B cell (primary cell): ENCODE results near the gene NUCKS1. TPM values are rescaled to one million over a fixed set of nuclear protein-coding genes. Genes with fewer than 3 reads are reported as not detected.

Source experiments
- ATAC-seq: fragments of 200-7000 bp; cut with Tn5 transposase; one replicate; pipeline ENCODE4 v1.10.0; 2021; ENCODE audit warnings: low read depth, mild to moderate bottlenecking, moderate number of reproducible peaks, moderate library complexity
- CTCF ChIA-PET: fragments of 350-600 bp; sonication (Branson Sonifier 250); formaldehyde crosslinking; loops from one replicate; lab custom pipeline; 2021; ENCODE audit warnings: antibody characterized with exemption, inconsistent platforms; lab: Charles Lee
- POLR2A ChIA-PET: fragments of 350-600 bp; sonication (Branson Sonifier 250); formaldehyde crosslinking; loops from one replicate; lab custom pipeline; 2021; ENCODE audit warnings: antibody characterized with exemption; lab: Charles Lee
- DNase-seq: peaks from one replicate; pipeline ENCODE4 v3.0.0; 2013
- H2AFZ ChIP-seq: 2 replicates; pipeline ENCODE4 v1.6.1; 2012; ENCODE audit warnings: mild to moderate bottlenecking, low read depth, low read length; ENCODE audit not compliant: insufficient read depth, poor library complexity, severe bottlenecking
- H3K27ac ChIP-seq, 2 donors: 1 replicate in 1 of 2; 2 replicates in 1 of 2; pipeline ENCODE4 v1.5.1; 2012 to 2013; ENCODE audit warnings: low read length in 2 of 2, mild to moderate bottlenecking in 2 of 2, moderate library complexity in 1 of 2
- H3K27me3 ChIP-seq, 4 experiments: fragments of 200-600 bp in 1 of 4; sonication (generic) in 1 of 4; replicated peaks in 1 of 4; 1 replicate in 2 of 4; 2 replicates in 2 of 4; pipeline versions ENCODE4 v1.6.1 to v1.7.0; 2013 to 2016; ENCODE audit warnings: low read length in 3 of 4, mild to moderate bottlenecking in 2 of 4, mixed read lengths in 1 of 4, moderate library complexity in 1 of 4; ENCODE audit not compliant: insufficient read depth in 4 of 4, control insufficient read depth in 3 of 4; ENCODE audit errors: control extremely low read depth in 1 of 4
- H3K36me3 ChIP-seq, 2 experiments: replicated peaks in 1 of 2; 1 replicate in 1 of 2; 2 replicates in 1 of 2; pipeline versions ENCODE4 v1.6.1 to v1.7.1; 2013; ENCODE audit warnings: low read length in 1 of 2; ENCODE audit not compliant: insufficient read depth in 2 of 2, control insufficient read depth in 1 of 2; ENCODE audit errors: control extremely low read depth in 1 of 2, extremely low read depth in 1 of 2
- H3K4me1 ChIP-seq, 2 donors: fragments of 200-600 bp in 1 of 2; sonication (generic) in 1 of 2; 1 replicate in 1 of 2; 2 replicates in 1 of 2; pipeline versions ENCODE4 v1.5.1 to v1.6.1; 2013 to 2017; ENCODE audit warnings: low read length in 2 of 2; ENCODE audit not compliant: control insufficient read depth in 2 of 2, insufficient read depth in 2 of 2
- H3K4me2 ChIP-seq: replicated peaks from 2 replicates; pipeline ENCODE3; 2012; ENCODE audit warnings: mild to moderate bottlenecking, low read depth, low read length; ENCODE audit not compliant: poor library complexity, severe bottlenecking
- H3K4me3 ChIP-seq, 5 experiments: fragments of 200-600 bp in 1 of 5; sonication (generic) in 1 of 5; 1 replicate in 3 of 5; 2 replicates in 2 of 5; pipeline versions ENCODE4 v1.5.1 to v1.7.0; 2011 to 2016; ENCODE audit warnings: low read length in 4 of 5, mild to moderate bottlenecking in 4 of 5, low read depth in 2 of 5, control low read depth in 1 of 5, moderate library complexity in 1 of 5; ENCODE audit not compliant: insufficient read depth in 1 of 5; ENCODE audit errors: control extremely low read depth in 1 of 5, extremely low read depth in 1 of 5
- H3K79me2 ChIP-seq: fragments of 200-600 bp; sonication (generic); one replicate; pipeline ENCODE4 v1.6.0; 2016; ENCODE audit warnings: low read length; ENCODE audit not compliant: control insufficient read depth, insufficient read depth
- H3K9ac ChIP-seq: fragments of 200-600 bp; sonication (generic); 2 replicates; pipeline ENCODE4 v1.6.1; 2017; ENCODE audit warnings: mild to moderate bottlenecking, low read length, moderate library complexity
- H3K9me3 ChIP-seq, 3 donors: one replicate each; pipeline versions ENCODE4 v1.6.1 to v1.7.1; 2013; ENCODE audit warnings: low read length in 2 of 3; ENCODE audit not compliant: control insufficient read depth in 2 of 3, insufficient read depth in 1 of 3; ENCODE audit errors: control extremely low read depth in 1 of 3
- H4K20me1 ChIP-seq: 2 replicates; pipeline ENCODE4 v1.6.0; 2012; ENCODE audit warnings: mild to moderate bottlenecking, low read length; ENCODE audit not compliant: insufficient read depth, control insufficient read depth, poor library complexity, severe bottlenecking
- H3K27ac Mint-ChIP-seq: one replicate; pipeline ENCODE4 v1.8.0; 2021; ENCODE audit warnings: mixed read lengths
- H3K27me3 Mint-ChIP-seq: one replicate; pipeline ENCODE4 v1.8.0; 2021; ENCODE audit warnings: mixed read lengths
- H3K4me1 Mint-ChIP-seq: one replicate; pipeline ENCODE4 v1.8.0; 2021; ENCODE audit warnings: mixed read lengths
- H3K4me3 Mint-ChIP-seq: one replicate; pipeline ENCODE4 v1.8.0; 2021; ENCODE audit warnings: mixed read lengths
- H3K9me3 Mint-ChIP-seq: one replicate; pipeline ENCODE4 v1.8.0; 2022; ENCODE audit warnings: mixed read lengths; ENCODE audit not compliant: insufficient read depth
- CTCF ChIP-seq: fragments of 200-600 bp; IDR thresholded peaks from one replicate; pipeline ENCODE4 v1.8.0; 2022; ENCODE audit warnings: antibody characterized with exemption, mild to moderate bottlenecking
- EZH2 ChIP-seq: IDR thresholded peaks from 2 replicates; pipeline ENCODE4 v1.6.1; 2012; ENCODE audit warnings: borderline replicate concordance, low read depth, mild to moderate bottlenecking, moderate library complexity, low read length; ENCODE audit not compliant: insufficient read depth, poor library complexity, severe bottlenecking
- WGBS: methylation state at CpG from one replicate; pipeline ENCODE4 v1.1.5; 2013; ENCODE audit warnings: missing lambda C conversion rate; ENCODE audit not compliant: insufficient coverage; 5-methylcytosine and 5-hydroxymethylcytosine counted together
- intact Hi-C: fragments of 100-400 bp; cut with micrococcal nuclease; formaldehyde crosslinking; loops from one replicate; pipeline ENCODE4 v1.10.0; 2022
- polyA plus RNA-seq: library from polyadenylated mRNA; depleted of rRNA; stranded (reverse); fragments of >200 nt; gene quantifications from 2 replicates; pipeline ENCODE4 v1.2.3, GENCODE V29; 2012
- total RNA-seq, 2 donors: library from RNA; stranded (reverse); fragments of 120-200 nt in 1 of 2; gene quantifications; 1 replicate in 1 of 2; 2 replicates in 1 of 2; pipeline versions ENCODE4 v1.2.3 to v1.2.4, GENCODE V29; 2013 to 2022

Gene NUCKS1
- total and polyA plus RNA-seq, 2 donors (not counting 1 experiment from before 2014, with no cell fraction given), result 6.5 to 90.1 TPM

- H3K27me3 Mint-ChIP-seq, result no peaks in the 10 kb centered on the region
- no peak overlapping the region for H2AFZ ChIP-seq
- ATAC-seq (no peak), DNase-seq (peak; percentile 76)
- peak overlapping the region in 1 of 5 experiments; percentile 33 for H3K4me3 ChIP-seq
- no peaks in the 10 kb centered on the region for H4K20me1 ChIP-seq
- peaks cover 0 to 13% of the 10 kb centered on the region in 2 experiments for H3K36me3 ChIP-seq
- peaks cover 24% of the 10 kb centered on the region for H3K79me2 ChIP-seq
- 11% methylated on average over 4 of the region's 9 CpGs for WGBS
- H3K9me3 Mint-ChIP-seq, result no peaks in the 10 kb centered on the region
- peaks cover 64% of the 10 kb centered on the region for H3K4me1 Mint-ChIP-seq
- intact Hi-C loops, result loop anchor here (2.0 kb wide), 1 partner anchor 15 kb away; the partner anchor contains the start of gene SLC45A3
- peak overlapping the region; percentile 24 for H3K9ac ChIP-seq
- ChIA-PET CTCF (interaction anchor here (1.1 to 23.2 kb wide), 5 partner anchors 8 to 440 kb away, joined by 3 to 943 read pairs (median 124); no protein-coding TSS in a partner anchor), POLR2A (no interaction called here)
- peak overlapping the region; percentile 56 for H3K4me3 Mint-ChIP-seq
- H3K4me2 ChIP-seq, result peak overlapping the region; percentile 63
- peaks cover 65 to 69% of the 10 kb centered on the region in 2 donors for H3K4me1 ChIP-seq
- no peaks in the 10 kb centered on the region for H3K27me3 ChIP-seq
- H3K27ac ChIP-seq, result peak overlapping the region; percentile 76 to 91
- peak overlapping the region; percentile 77 for H3K27ac Mint-ChIP-seq
- TF ChIP-seq EZH2 (no peak), CTCF (no peak)
- no peaks in the 10 kb centered on the region for H3K9me3 ChIP-seq
Measured at GRCh38 chr1:205665201-205666045, 84.6 kb downstream of the NUCKS1 start.
